Measurements from ENCODE around the gene C14orf119. TPM values are rescaled to one million over a fixed set of nuclear protein-coding genes. Genes with fewer than 3 reads are reported as not detected.
"Not testable (repeated sequence)": the region's sequence is repeated elsewhere in the genome, so short reads cannot be mapped to it uniquely, and the experiment has no call there.

C14orf119 gene
- total RNA-seq, 1 experiment from 2014 or later = 69.3 TPM

DNA sequence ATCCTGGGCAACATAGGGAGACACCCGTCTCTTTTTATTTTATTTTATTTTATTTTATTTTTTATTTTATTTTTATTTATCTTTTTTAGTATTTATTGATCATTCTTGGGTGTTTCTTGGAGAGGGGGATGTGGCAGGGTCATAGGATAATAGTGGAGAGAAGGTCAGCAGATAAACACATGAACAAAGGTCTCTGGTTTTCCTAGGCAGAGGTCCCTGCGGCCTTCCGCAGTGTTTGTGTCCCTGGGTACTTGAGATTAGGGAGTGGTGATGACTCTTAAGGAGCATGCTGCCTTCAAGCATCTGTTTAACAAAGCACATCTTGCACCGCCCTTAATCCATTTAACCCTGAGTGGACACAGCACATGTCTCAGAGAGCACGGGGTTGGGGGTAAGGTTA is 12.3 kb downstream of the C14orf119 start:
- H3K9ac ChIP-seq (ENCODE audit: low read length); H3K27ac ChIP-seq (ENCODE audit: low read length); H3K9me3 ChIP-seq (ENCODE audit: low read length); H3K9me2 ChIP-seq (replicated peaks; ENCODE audit: insufficient read depth, low read length); H3K4me2 ChIP-seq (ENCODE audit: low read depth, low read length, poor library complexity, severe bottlenecking); H4K20me1 ChIP-seq (ENCODE audit: insufficient read depth, low read depth, low read length); DNase-seq; H3K4me1 ChIP-seq (ENCODE audit: low read length); H2AFZ ChIP-seq (ENCODE audit: low read length); H3K36me3 ChIP-seq (ENCODE audit: insufficient read depth, low read length); H3K79me2 ChIP-seq (ENCODE audit: low read length); H3K27me3 ChIP-seq (ENCODE audit: low read length); H3K4me3 ChIP-seq (ENCODE audit: low read length): not testable (repeated sequence)

DNA sequence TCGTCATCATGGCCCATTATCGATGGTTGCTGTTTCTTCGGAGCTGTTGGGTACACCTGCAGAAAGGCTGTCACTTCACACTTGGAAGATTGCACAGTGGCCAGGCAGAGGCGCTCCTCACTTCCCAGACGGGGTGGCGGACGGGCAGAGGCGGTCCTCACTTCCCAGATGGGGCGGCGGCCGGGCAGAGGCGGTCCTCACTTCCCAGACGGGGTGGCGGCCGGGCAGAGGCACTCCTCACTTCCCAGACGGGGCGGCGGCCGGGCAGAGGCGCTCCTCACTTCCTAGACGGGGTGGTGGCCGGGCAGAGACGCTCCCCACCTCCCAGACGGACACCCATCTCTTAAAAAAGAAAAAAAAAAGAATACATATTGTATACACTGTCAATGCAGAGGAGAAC is 12.9 kb downstream of the C14orf119 start:
- H2AFZ ChIP-seq (ENCODE audit: low read length); H3K27me3 ChIP-seq (ENCODE audit: low read length); H3K27ac ChIP-seq (ENCODE audit: low read length); H3K4me1 ChIP-seq (ENCODE audit: low read length); H3K36me3 ChIP-seq (ENCODE audit: insufficient read depth, low read length); H3K9me3 ChIP-seq (ENCODE audit: low read length); H3K4me2 ChIP-seq (ENCODE audit: low read depth, low read length, poor library complexity, severe bottlenecking); H4K20me1 ChIP-seq (ENCODE audit: insufficient read depth, low read depth, low read length); H3K9me2 ChIP-seq (replicated peaks; ENCODE audit: insufficient read depth, low read length); H3K9ac ChIP-seq (ENCODE audit: low read length); DNase-seq; H3K79me2 ChIP-seq (ENCODE audit: low read length); H3K4me3 ChIP-seq (ENCODE audit: low read length): not testable (repeated sequence)

- H3K27ac ChIP-seq (ENCODE audit: low read length) = no peak overlapping the region
- no peaks in the 10 kb centered on the region for H4K20me1 ChIP-seq (ENCODE audit: insufficient read depth, low read depth, low read length)
- no peak overlapping the region for H3K4me3 ChIP-seq (ENCODE audit: low read length)
- no peaks in the 10 kb centered on the region for H3K9me3 ChIP-seq (ENCODE audit: low read length)
- H3K4me2 ChIP-seq (ENCODE audit: low read depth, low read length, poor library complexity, severe bottlenecking) = no peak overlapping the region
- no peak overlapping the region for H3K9ac ChIP-seq (ENCODE audit: low read length)
- no peaks in the 10 kb centered on the region for H3K27me3 ChIP-seq (ENCODE audit: low read length)
- peaks cover 4% of the 10 kb centered on the region; the same call in 1 of the 2 replicates for H3K4me1 ChIP-seq (ENCODE audit: low read length)
- no peaks in the 10 kb centered on the region for H3K79me2 ChIP-seq (ENCODE audit: low read length)
- no peak for DNase-seq
- no peak overlapping the region for H2AFZ ChIP-seq (ENCODE audit: low read length)
- no peaks in the 10 kb centered on the region for H3K36me3 ChIP-seq (ENCODE audit: insufficient read depth, low read length)
- H3K9me2 ChIP-seq (replicated peaks; ENCODE audit: insufficient read depth, low read length) = no peaks in the 10 kb centered on the region
Observed at GRCh38 chr14:23109769-23110168, 14.5 kb downstream of the C14orf119 start.

- DNase-seq = no peak
- Histone ChIP-seq H3K9me3 (ENCODE audit: low read length) (no peaks in the 10 kb centered on the region), H3K79me2 (ENCODE audit: low read length) (no peaks in the 10 kb centered on the region), H3K27ac (ENCODE audit: low read length) (no peak overlapping the region), H3K4me1 (ENCODE audit: low read length) (peaks cover 8% of the 10 kb centered on the region), H3K4me2 (ENCODE audit: low read depth, low read length, poor library complexity, severe bottlenecking) (no peak overlapping the region), H3K36me3 (ENCODE audit: insufficient read depth, low read length) (no peaks in the 10 kb centered on the region), H3K27me3 (ENCODE audit: low read length) (no peaks in the 10 kb centered on the region), H4K20me1 (ENCODE audit: insufficient read depth, low read depth, low read length) (no peaks in the 10 kb centered on the region), H3K4me3 (ENCODE audit: low read length) (no peak overlapping the region), H3K9me2 (replicated peaks; ENCODE audit: insufficient read depth, low read length) (no peaks in the 10 kb centered on the region), H2AFZ (ENCODE audit: low read length) (no peak overlapping the region), H3K9ac (ENCODE audit: low read length) (no peak overlapping the region)
Observed at GRCh38 chr14:23110579-23111365, 15.5 kb downstream of the C14orf119 start.

DNA sequence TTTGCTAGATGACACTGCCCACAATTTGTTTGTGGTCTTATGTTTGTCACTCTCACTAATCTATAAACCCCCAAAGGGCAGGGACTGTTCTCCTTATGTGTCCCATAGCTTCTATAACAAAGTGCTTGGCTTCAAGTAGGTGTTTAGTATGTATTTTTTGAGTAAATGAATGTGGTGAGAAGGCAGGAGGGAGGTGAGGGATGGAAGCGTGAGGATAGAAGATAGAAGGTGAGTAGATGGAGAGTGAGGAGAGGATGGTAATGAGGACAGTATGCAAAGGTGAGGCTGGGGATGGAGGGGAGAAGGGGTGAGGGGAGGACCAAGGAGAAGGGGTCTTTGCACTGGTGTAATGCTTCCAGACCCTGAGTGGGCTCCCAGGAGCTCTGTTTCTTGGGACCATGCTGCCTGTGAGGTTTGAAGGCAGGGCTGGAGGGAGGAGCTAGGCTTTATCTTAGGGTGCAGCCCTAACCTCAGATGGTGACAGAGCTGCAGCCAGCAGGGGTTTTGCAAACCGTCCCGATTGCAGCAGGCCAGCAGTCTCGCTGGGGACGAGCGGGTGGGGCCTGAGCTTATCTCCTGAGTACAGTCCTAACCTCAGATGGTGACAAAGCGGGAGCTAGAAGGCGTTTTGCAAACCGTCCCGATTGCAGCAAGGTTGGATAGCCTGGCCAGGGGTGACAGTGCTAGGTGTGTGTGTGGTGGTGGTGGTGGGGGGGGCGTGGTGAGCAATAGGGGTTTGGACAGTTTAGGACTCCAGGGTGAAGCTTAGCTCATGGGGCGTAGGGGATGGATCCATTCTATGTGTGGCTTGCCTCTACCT is 17.3 kb downstream of the C14orf119 start:
- H2AFZ ChIP-seq (ENCODE audit: low read length) = no peak overlapping the region
- H3K9me3 ChIP-seq (ENCODE audit: low read length) = no peaks in the 10 kb centered on the region
- H3K36me3 ChIP-seq (ENCODE audit: insufficient read depth, low read length) = no peaks in the 10 kb centered on the region
- no peaks in the 10 kb centered on the region for H3K27me3 ChIP-seq (ENCODE audit: low read length)
- H4K20me1 ChIP-seq (ENCODE audit: insufficient read depth, low read depth, low read length) = no peaks in the 10 kb centered on the region
- H3K9me2 ChIP-seq (replicated peaks; ENCODE audit: insufficient read depth, low read length) = no peaks in the 10 kb centered on the region
- H3K79me2 ChIP-seq (ENCODE audit: low read length) = no peaks in the 10 kb centered on the region
- H3K4me2 ChIP-seq (ENCODE audit: low read depth, low read length, poor library complexity, severe bottlenecking) = no peak overlapping the region
- no peak for DNase-seq
- no peak overlapping the region for H3K27ac ChIP-seq (ENCODE audit: low read length)
- no peak overlapping the region for H3K9ac ChIP-seq (ENCODE audit: low read length)
- peaks cover 8% of the 10 kb centered on the region for H3K4me1 ChIP-seq (ENCODE audit: low read length)
- no peak overlapping the region for H3K4me3 ChIP-seq (ENCODE audit: low read length)

GRCh38 chr14:23113431-23114119 is 18.3 kb downstream of the C14orf119 start:
- H2AFZ ChIP-seq (ENCODE audit: low read length) = no peak overlapping the region

DNA sequence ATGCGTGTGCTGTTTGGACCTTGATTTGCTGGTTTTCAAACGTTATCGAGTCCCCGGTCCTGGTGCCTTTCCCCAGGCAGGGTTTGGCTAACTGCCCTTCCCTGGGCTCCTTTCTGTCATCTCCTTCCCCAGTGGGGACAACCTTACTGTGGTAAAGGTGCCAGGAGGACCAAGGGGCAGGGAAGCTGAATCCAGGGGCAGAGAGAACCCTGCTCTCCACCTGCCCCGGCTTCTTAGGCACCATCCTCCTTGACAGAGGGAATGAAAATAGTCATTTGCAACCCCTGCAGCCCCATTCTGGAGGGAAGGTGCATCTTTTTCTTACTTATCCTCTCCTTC is 18.8 kb downstream of the C14orf119 start:
- Histone ChIP-seq H3K36me3 (ENCODE audit: insufficient read depth, low read length) (no peaks in the 10 kb centered on the region), H3K9ac (ENCODE audit: low read length) (no peak overlapping the region), H3K9me3 (ENCODE audit: low read length) (no peaks in the 10 kb centered on the region), H4K20me1 (ENCODE audit: insufficient read depth, low read depth, low read length) (no peaks in the 10 kb centered on the region), H3K27me3 (ENCODE audit: low read length) (no peaks in the 10 kb centered on the region), H3K4me2 (ENCODE audit: low read depth, low read length, poor library complexity, severe bottlenecking) (no peak overlapping the region), H3K27ac (ENCODE audit: low read length) (no peak overlapping the region), H3K4me1 (ENCODE audit: low read length) (peaks cover 9% of the 10 kb centered on the region), H3K79me2 (ENCODE audit: low read length) (no peaks in the 10 kb centered on the region), H3K4me3 (ENCODE audit: low read length) (no peak overlapping the region), H3K9me2 (replicated peaks; ENCODE audit: insufficient read depth, low read length) (no peaks in the 10 kb centered on the region), H2AFZ (ENCODE audit: low read length) (no peak overlapping the region)
- DNase-seq = no peak

More at GRCh38 chr14:23113431-23114119, 18.3 kb downstream of the C14orf119 start:
- H3K27me3 ChIP-seq (ENCODE audit: low read length) = no peaks in the 10 kb centered on the region
- peaks cover 8% of the 10 kb centered on the region for H3K4me1 ChIP-seq (ENCODE audit: low read length)
- no peak overlapping the region for H3K9ac ChIP-seq (ENCODE audit: low read length)
- no peaks in the 10 kb centered on the region for H3K9me2 ChIP-seq (replicated peaks; ENCODE audit: insufficient read depth, low read length)
- no peak overlapping the region for H3K4me3 ChIP-seq (ENCODE audit: low read length)
- no peaks in the 10 kb centered on the region for H3K36me3 ChIP-seq (ENCODE audit: insufficient read depth, low read length)
- no peak overlapping the region for H3K27ac ChIP-seq (ENCODE audit: low read length)
- no peaks in the 10 kb centered on the region for H3K9me3 ChIP-seq (ENCODE audit: low read length)
- DNase-seq = no peak
- no peaks in the 10 kb centered on the region for H3K79me2 ChIP-seq (ENCODE audit: low read length)
- no peaks in the 10 kb centered on the region for H4K20me1 ChIP-seq (ENCODE audit: insufficient read depth, low read depth, low read length)
- no peak overlapping the region for H3K4me2 ChIP-seq (ENCODE audit: low read depth, low read length, poor library complexity, severe bottlenecking)

DNA sequence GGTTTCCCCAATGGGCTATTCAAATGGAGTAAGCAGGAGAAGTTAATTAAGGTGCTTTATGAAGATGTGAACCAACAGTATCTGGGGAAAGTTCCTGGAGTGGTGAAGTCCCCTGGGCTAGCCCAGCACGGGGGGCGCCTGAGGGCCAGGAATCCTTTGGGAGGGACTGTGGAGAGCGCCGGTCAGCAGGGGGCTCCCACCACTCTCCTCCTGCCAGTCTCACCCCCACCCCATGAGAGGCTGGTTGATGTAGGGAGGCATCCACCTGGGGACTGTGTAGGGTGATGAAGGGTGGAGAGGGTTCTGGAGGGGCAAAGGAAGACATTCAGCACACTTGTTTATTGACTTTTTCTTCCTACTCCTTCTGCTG is 19.3 kb downstream of the C14orf119 start:
- no peak overlapping the region for H2AFZ ChIP-seq (ENCODE audit: low read length)
- H3K36me3 ChIP-seq (ENCODE audit: insufficient read depth, low read length) = no peaks in the 10 kb centered on the region
- no peaks in the 10 kb centered on the region for H3K9me3 ChIP-seq (ENCODE audit: low read length)
- H3K9ac ChIP-seq (ENCODE audit: low read length) = no peak overlapping the region
- no peak for DNase-seq
- no peaks in the 10 kb centered on the region for H3K27me3 ChIP-seq (ENCODE audit: low read length)
- H3K4me2 ChIP-seq (ENCODE audit: low read depth, low read length, poor library complexity, severe bottlenecking) = no peak overlapping the region
- peaks cover 14% of the 10 kb centered on the region for H3K4me1 ChIP-seq (ENCODE audit: low read length)
- no peak overlapping the region for H3K27ac ChIP-seq (ENCODE audit: low read length)
- no peaks in the 10 kb centered on the region for H3K79me2 ChIP-seq (ENCODE audit: low read length)
- H4K20me1 ChIP-seq (ENCODE audit: insufficient read depth, low read depth, low read length) = no peaks in the 10 kb centered on the region
- H3K4me3 ChIP-seq (ENCODE audit: low read length) = no peak overlapping the region
- no peaks in the 10 kb centered on the region for H3K9me2 ChIP-seq (replicated peaks; ENCODE audit: insufficient read depth, low read length)
